ENCODE measurements around the gene RPN1. TPM values are rescaled to one million over a fixed set of nuclear protein-coding genes. Genes with fewer than 3 reads are reported as not detected.

The RPN1 gene
- total and polyA plus RNA-seq, 2 of the 13 experiments (the other 11 are each of a cell fraction or from before 2014, with no cell fraction given) = 290 to 342 TPM

GRCh38 chr3:128693696-128694095 is 43.1 kb upstream of the RPN1 start:
- ChIA-PET POLR2A (interaction anchor here (1.0 to 2.9 kb wide), 2 partner anchors 13 to 25 kb away, joined by 4 to 13 read pairs; no protein-coding TSS in a partner anchor), CTCF (ENCODE audit: low intra/inter-chr PET ratio, low total read pairs) (no interaction called here)
- FAIRE-seq (no peak), ATAC-seq (no peak), DNase-seq (ENCODE audit: low spot score) (no peak)
- no peak overlapping the region for H3K9ac ChIP-seq (ENCODE audit: insufficient read depth, low read depth, low read length)
- H3K36me3 ChIP-seq (replicated peaks in 1 of 2; ENCODE audit: control insufficient read depth in 1 of 2, insufficient read depth in 2 of 2, low read length in 2 of 2) = no peaks in the 10 kb centered on the region
- intact Hi-C loops (cut with micrococcal nuclease; ENCODE audit: unreplicated experiment) = no loop called here
- H2AFZ ChIP-seq (ENCODE audit: low read length) = no peak overlapping the region
- WGBS (ENCODE audit: low lambda C conversion rate) = 20% methylated on average over 2 of the region's 2 CpGs
- H3K4me2 ChIP-seq (ENCODE audit: low read depth, low read length) = no peak overlapping the region; the same call in 1 of the 2 replicates
- no peaks in the 10 kb centered on the region for H3K79me2 ChIP-seq (ENCODE audit: insufficient read depth, low read length)
- H3K9me3 ChIP-seq (ENCODE audit: low read length) = no peaks in the 10 kb centered on the region
- no peaks in the 10 kb centered on the region for H4K20me1 ChIP-seq (ENCODE audit: insufficient read depth, low read length)
- H3K27ac ChIP-seq (ENCODE audit: extremely low read length, insufficient read depth, low read length) = no peak overlapping the region
- in situ Hi-C loops (cut with HindIII; ENCODE audit: extremely low pct_ligation_motif_present, low pct_unique_long_range_greater_than_20kb) = no loop called here
- no TSS peak for BruUV-seq (replicated peaks)
- H3K4me3 ChIP-seq (replicated peaks in 1 of 3; ENCODE audit: insufficient read depth in 1 of 3, low read depth in 2 of 3, low read length in 3 of 3) = no peak overlapping the region
- no peaks in the 10 kb centered on the region; a peak in 1 of 5 replicates for H3K27me3 ChIP-seq (ENCODE audit: control insufficient read depth in 1 of 2, insufficient read depth in 2 of 2, low read length in 2 of 2)
- TF ChIP-seq SIX4 (CRISPR knock-in tag; IDR thresholded peaks at IDR 0.05) (no peak), ZNF253 (CRISPR knock-in tag; IDR thresholded peaks at IDR 0.05; ENCODE audit: borderline replicate concordance) (no peak), SMARCE1 (IDR thresholded peaks at IDR 0.05; ENCODE audit: borderline replicate concordance) (no peak), NR2F1 (CRISPR knock-in tag; IDR thresholded peaks at IDR 0.05) (no peak), GTF3A (CRISPR knock-in tag; conservative IDR thresholded peaks at IDR 0.05) (no peak), SOX5 (CRISPR knock-in tag; IDR thresholded peaks at IDR 0.05; ENCODE audit: borderline replicate concordance) (peak; percentile 33; the same call in 1 of the 2 replicates)
- H3K4me1 ChIP-seq (ENCODE audit: insufficient read depth, low read length) = peaks cover 17% of the 10 kb centered on the region

GRCh38 chr3:128689060-128689459 is 38.4 kb upstream of the RPN1 start:
- Histone ChIP-seq H3K9ac (ENCODE audit: insufficient read depth, low read depth, low read length) (no peak overlapping the region), H3K4me1 (ENCODE audit: insufficient read depth, low read length) (peaks cover 28% of the 10 kb centered on the region), H4K20me1 (ENCODE audit: insufficient read depth, low read length) (no peaks in the 10 kb centered on the region), H3K27me3 (ENCODE audit: control insufficient read depth in 1 of 2, insufficient read depth in 2 of 2, low read length in 2 of 2) (no peaks in the 10 kb centered on the region), H3K79me2 (ENCODE audit: insufficient read depth, low read length) (no peaks in the 10 kb centered on the region), H3K36me3 (replicated peaks in 1 of 2; ENCODE audit: control insufficient read depth in 1 of 2, insufficient read depth in 2 of 2, low read length in 2 of 2) (no peaks in the 10 kb centered on the region), H3K9me3 (ENCODE audit: low read length) (no peaks in the 10 kb centered on the region), H3K4me2 (ENCODE audit: low read depth, low read length) (no peak overlapping the region), H2AFZ (ENCODE audit: low read length) (no peak overlapping the region), H3K4me3 (replicated peaks in 1 of 3; ENCODE audit: insufficient read depth in 1 of 3, low read depth in 2 of 3, low read length in 3 of 3) (no peak overlapping the region), H3K27ac (ENCODE audit: extremely low read length, insufficient read depth, low read length) (no peak overlapping the region)
- 47% methylated on average over 5 of the region's 5 CpGs for WGBS (ENCODE audit: low lambda C conversion rate)
- POLR2A ChIA-PET = interaction anchor here (1.3 kb wide), 1 partner anchor 9 kb away, joined by 4 read pairs; no protein-coding TSS in a partner anchor
- BruUV-seq (replicated peaks) = no TSS peak
- intact Hi-C loops (cut with micrococcal nuclease; ENCODE audit: unreplicated experiment) (no loop called here), in situ Hi-C loops (cut with HindIII; ENCODE audit: extremely low pct_ligation_motif_present, low pct_unique_long_range_greater_than_20kb) (no loop called here)
- no peak for ATAC-seq
- no peak for DNase-seq (ENCODE audit: low spot score)
- FAIRE-seq = no peak
- CTCF ChIA-PET (ENCODE audit: low intra/inter-chr PET ratio, low total read pairs) = no interaction called here
- TF ChIP-seq REST (IDR thresholded peaks at IDR 0.05; ENCODE audit: borderline replicate concordance in 1 of 2, low read depth in 1 of 2, low read length in 2 of 2) (no peak), RXRA (CRISPR knock-in tag; IDR thresholded peaks at IDR 0.05) (no peak)

Measured in HepG2 (cell line).